Measurements from ENCODE around the gene KRTAP2-2.
"Not testable (repeated sequence)": the region's sequence is repeated elsewhere in the genome, so short reads cannot be mapped to it uniquely, and the experiment has no call there.

The KRTAP2-2 gene

DNA sequence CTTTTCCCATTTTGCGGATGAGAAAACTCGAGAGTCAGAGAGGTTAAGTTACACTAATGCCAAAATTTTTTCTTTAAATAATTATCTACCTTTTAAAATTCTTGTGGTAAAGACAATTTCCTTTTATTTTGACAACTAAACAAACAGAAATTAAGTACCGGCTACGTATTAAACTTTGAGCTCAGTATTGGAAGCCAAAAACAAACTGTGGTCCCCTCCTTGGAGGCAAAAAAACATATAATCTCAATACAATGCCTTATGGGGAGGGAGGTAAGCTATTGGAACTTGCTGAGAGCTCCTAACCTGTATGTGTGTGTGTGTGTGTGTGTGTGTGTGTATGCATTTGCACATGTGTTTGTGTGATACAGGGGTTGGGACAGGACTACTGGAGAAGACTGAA, 8.4 kb upstream of the KRTAP2-2 start:
- no peaks in the 10 kb centered on the region for H3F3A ChIP-seq (ENCODE audit: insufficient read depth, low read length)
- H3K9ac ChIP-seq (ENCODE audit: low read length) = no peak overlapping the region
- no peaks in the 10 kb centered on the region for H3K36me3 ChIP-seq (ENCODE audit: insufficient read depth, low read length)
- no peaks in the 10 kb centered on the region for H3K27me3 ChIP-seq (ENCODE audit: insufficient read depth, low read length)
- no peaks in the 10 kb centered on the region for H3K9me3 ChIP-seq (ENCODE audit: low read length)
- H2AFZ ChIP-seq (ENCODE audit: low read length) = no peak overlapping the region
- no peaks in the 10 kb centered on the region for H3K4me1 ChIP-seq (ENCODE audit: insufficient read depth, low read length, severe bottlenecking)
- H3K79me2 ChIP-seq (ENCODE audit: insufficient read depth, low read length) = no peaks in the 10 kb centered on the region
- no peaks in the 10 kb centered on the region for H4K20me1 ChIP-seq (ENCODE audit: insufficient read depth, low read length)
- H3K4me3 ChIP-seq (ENCODE audit: low read depth, low read length, poor library complexity, severe bottlenecking) = no peak overlapping the region
- no peaks in the 10 kb centered on the region for H3K9me2 ChIP-seq (ENCODE audit: low read depth, low read length)
- no peak for TF ChIP-seq EZH2 (IDR thresholded peaks at IDR 0.05; ENCODE audit: borderline replicate concordance, low read length)
- TF ChIP-seq, protein P1, sequence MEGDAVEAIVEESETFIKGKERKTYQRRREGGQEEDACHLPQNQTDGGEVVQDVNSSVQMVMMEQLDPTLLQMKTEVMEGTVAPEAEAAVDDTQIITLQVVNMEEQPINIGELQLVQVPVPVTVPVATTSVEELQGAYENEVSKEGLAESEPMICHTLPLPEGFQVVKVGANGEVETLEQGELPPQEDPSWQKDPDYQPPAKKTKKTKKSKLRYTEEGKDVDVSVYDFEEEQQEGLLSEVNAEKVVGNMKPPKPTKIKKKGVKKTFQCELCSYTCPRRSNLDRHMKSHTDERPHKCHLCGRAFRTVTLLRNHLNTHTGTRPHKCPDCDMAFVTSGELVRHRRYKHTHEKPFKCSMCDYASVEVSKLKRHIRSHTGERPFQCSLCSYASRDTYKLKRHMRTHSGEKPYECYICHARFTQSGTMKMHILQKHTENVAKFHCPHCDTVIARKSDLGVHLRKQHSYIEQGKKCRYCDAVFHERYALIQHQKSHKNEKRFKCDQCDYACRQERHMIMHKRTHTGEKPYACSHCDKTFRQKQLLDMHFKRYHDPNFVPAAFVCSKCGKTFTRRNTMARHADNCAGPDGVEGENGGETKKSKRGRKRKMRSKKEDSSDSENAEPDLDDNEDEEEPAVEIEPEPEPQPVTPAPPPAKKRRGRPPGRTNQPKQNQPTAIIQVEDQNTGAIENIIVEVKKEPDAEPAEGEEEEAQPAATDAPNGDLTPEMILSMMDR (IDR thresholded peaks at IDR 0.05; ENCODE audit: low read length) = no peak
- no peak overlapping the region for H3K27ac ChIP-seq (ENCODE audit: low read depth, low read length, poor library complexity, severe bottlenecking)
- no peak overlapping the region for H3K4me2 ChIP-seq (ENCODE audit: low read length)

DNA sequence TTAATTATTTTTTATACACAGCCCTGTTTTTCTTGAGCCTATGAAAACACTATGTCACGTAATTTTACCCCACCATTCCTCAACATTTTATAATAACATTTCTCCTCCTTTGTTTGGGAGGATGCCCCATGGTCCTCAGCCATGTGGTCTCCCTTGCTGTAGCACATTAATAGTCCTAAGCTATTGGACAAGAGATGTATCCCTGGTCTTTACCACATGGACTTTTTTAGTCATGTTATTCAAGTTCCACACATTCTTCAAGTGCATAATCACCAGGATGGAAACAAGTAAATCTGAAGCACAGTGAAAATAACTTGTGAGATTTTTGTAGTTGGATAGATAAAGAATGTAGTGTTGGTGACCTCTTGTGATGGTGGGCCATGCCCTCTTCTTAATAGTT, 6.9 kb upstream of the KRTAP2-2 start:
- Histone ChIP-seq H3K9ac (ENCODE audit: low read length) (no peak overlapping the region), H3K27ac (ENCODE audit: low read depth, low read length, poor library complexity, severe bottlenecking) (no peak overlapping the region), H3K4me3 (ENCODE audit: low read depth, low read length, poor library complexity, severe bottlenecking) (no peak overlapping the region)

DNA sequence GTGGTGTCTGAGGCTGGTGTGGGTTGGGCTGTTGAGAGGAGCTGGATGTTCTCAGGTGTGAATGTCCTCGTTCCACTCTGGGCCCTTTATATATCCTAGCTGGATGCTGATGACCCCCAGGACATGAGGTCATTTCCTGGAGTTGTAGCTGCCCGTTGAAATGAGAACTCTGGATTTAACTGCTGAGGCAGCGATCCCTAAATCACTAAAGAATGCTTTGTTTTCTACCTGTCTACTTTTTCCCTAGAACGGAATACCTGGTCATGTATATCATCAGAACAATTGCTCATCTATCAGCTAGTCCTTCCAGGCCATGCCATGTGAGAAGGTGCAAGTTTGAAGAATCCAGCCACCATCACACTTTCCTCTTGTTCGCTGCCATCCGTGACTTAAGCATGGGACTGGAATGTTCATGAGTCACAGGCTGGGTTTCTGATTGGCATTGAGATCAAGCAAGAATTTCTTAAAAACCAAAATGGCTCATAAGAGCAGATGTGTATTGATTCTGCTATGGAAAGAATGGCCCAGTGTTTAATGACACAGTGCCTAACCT, 5.1 kb upstream of the KRTAP2-2 start, which contains the start of gene KRTAP2-3:
KRTAP2-3 (minus strand) TSS at position 63 of the 553 bp plus-strand sequence. CDS start 64 bp downstream, outside the sequence.
- no peak for TF ChIP-seq EZH2 (IDR thresholded peaks at IDR 0.05; ENCODE audit: borderline replicate concordance, low read length)
- TF ChIP-seq, protein P1 (IDR thresholded peaks at IDR 0.05; ENCODE audit: low read length) = no peak
- H3K4me2 ChIP-seq (ENCODE audit: low read length) = no peak within 1 kb of the TSS
- no peaks in the 10 kb centered on the region for H3K4me1 ChIP-seq (ENCODE audit: insufficient read depth, low read length, severe bottlenecking)
- 0 out of 2 replicates have a peak, but pooled peaks cover 3% of the 10 kb centered on the region for H3K27me3 ChIP-seq (ENCODE audit: insufficient read depth, low read length)
- H3K9ac ChIP-seq (ENCODE audit: low read length) = no peak within 1 kb of the TSS
- no peaks in the 10 kb centered on the region for H3K9me2 ChIP-seq (ENCODE audit: low read depth, low read length)
- no peaks in the 10 kb centered on the region for H3K79me2 ChIP-seq (ENCODE audit: insufficient read depth, low read length)
- H2AFZ ChIP-seq (ENCODE audit: low read length) = no peak within 1 kb of the TSS
- H3K4me3 ChIP-seq (ENCODE audit: low read depth, low read length, poor library complexity, severe bottlenecking) = no peak within 1 kb of the TSS
- H3K27ac ChIP-seq (ENCODE audit: low read depth, low read length, poor library complexity, severe bottlenecking) = no peak within 1 kb of the TSS
- H3K9me3 ChIP-seq (ENCODE audit: low read length) = no peaks in the 10 kb centered on the region
- H3F3A ChIP-seq (ENCODE audit: insufficient read depth, low read length) = no peaks in the 10 kb centered on the region
- no peaks in the 10 kb centered on the region for H3K36me3 ChIP-seq (ENCODE audit: insufficient read depth, low read length)
- no peaks in the 10 kb centered on the region for H4K20me1 ChIP-seq (ENCODE audit: insufficient read depth, low read length)

More for the DNA sequence above, 6.9 kb upstream of the KRTAP2-2 start:
- no peaks in the 10 kb centered on the region for H3K4me1 ChIP-seq (ENCODE audit: insufficient read depth, low read length, severe bottlenecking)
- no peak overlapping the region for H3K4me2 ChIP-seq (ENCODE audit: low read length)
- H4K20me1 ChIP-seq (ENCODE audit: insufficient read depth, low read length) = no peaks in the 10 kb centered on the region
- H3K9me3 ChIP-seq (ENCODE audit: low read length) = no peaks in the 10 kb centered on the region
- H2AFZ ChIP-seq (ENCODE audit: low read length) = no peak overlapping the region
- H3K36me3 ChIP-seq (ENCODE audit: insufficient read depth, low read length) = no peaks in the 10 kb centered on the region
- no peaks in the 10 kb centered on the region for H3K27me3 ChIP-seq (ENCODE audit: insufficient read depth, low read length)
- H3F3A ChIP-seq (ENCODE audit: insufficient read depth, low read length) = no peaks in the 10 kb centered on the region
- H3K79me2 ChIP-seq (ENCODE audit: insufficient read depth, low read length) = no peaks in the 10 kb centered on the region
- H3K9me2 ChIP-seq (ENCODE audit: low read depth, low read length) = no peaks in the 10 kb centered on the region
- TF ChIP-seq, protein P1 (IDR thresholded peaks at IDR 0.05; ENCODE audit: low read length) = no peak
- TF ChIP-seq EZH2 (IDR thresholded peaks at IDR 0.05; ENCODE audit: borderline replicate concordance, low read length) = no peak

- not testable (repeated sequence) for H3K9me3 ChIP-seq (ENCODE audit: low read length); H4K20me1 ChIP-seq (ENCODE audit: insufficient read depth, low read length); H3K27me3 ChIP-seq (ENCODE audit: insufficient read depth, low read length); H3K4me1 ChIP-seq (ENCODE audit: insufficient read depth, low read length, severe bottlenecking); H3K4me2 ChIP-seq (ENCODE audit: low read length); H2AFZ ChIP-seq (ENCODE audit: low read length); H3K9ac ChIP-seq (ENCODE audit: low read length); H3K9me2 ChIP-seq (ENCODE audit: low read depth, low read length); H3K79me2 ChIP-seq (ENCODE audit: insufficient read depth, low read length); H3K27ac ChIP-seq (ENCODE audit: low read depth, low read length, poor library complexity, severe bottlenecking); H3K4me3 ChIP-seq (ENCODE audit: low read depth, low read length, poor library complexity, severe bottlenecking); H3K36me3 ChIP-seq (ENCODE audit: insufficient read depth, low read length); H3F3A ChIP-seq (ENCODE audit: insufficient read depth, low read length)
Observed at GRCh38 chr17:41059276-41060051, 4.4 kb upstream of the KRTAP2-2 start.
